ENCODE results near the gene REEP5. TPM values are rescaled to one million over a fixed set of nuclear protein-coding genes. Genes with fewer than 3 reads are reported as not detected.
A peak's percentile ranks its signal among the peaks of the same experiment; 100 is the strongest.

The REEP5 gene
- 89.1 TPM for total RNA-seq

DNA sequence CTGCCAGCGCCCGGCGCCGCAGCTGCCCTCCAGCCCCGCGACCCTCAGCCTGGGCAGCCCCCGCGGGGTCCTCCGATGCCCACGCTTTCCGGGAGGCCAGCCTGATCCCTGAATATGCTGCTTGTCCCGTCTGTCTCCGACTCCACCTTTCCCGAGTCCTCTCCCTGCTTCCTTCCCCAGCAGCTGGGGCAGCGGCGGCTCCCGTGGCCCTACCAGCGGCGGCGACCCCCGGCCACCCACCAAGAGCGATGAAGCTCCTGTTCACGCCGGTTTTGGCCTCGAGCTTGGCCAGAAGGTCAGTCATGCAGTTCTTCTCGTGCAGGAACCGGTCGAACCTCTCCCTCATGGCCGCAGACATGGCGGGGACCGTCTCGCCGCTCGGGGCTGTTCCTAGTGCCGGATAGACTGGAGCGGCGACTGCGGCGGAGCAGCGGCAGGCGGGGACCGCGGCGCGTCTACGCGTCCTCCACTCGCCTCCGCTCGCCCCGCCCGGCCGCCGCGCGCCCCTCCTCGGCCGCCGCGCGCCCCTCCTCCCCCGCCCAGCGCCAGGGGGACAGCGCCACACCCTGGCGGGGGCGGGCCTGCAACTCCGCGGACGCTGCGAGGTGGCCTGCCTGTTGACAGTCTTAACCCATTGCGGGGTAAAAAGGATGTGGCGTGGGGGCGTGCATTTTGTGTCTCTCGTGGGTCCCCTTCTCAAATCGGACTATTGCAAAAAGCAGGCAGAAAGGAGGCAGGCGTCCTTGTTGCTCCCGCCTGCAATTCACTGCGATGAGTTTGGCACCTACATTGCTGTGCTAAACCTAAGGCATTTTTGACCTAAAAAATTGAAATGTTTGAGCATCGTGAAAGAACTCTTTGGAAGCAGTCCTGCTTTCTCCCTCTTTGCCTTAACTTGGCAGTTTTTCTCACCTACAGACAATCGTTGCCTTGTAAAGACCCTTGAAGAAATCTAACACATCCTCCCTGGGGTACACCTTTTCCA lies at the start of gene REEP5:
REEP5 (minus strand) TSS at position 395 of the 985 bp plus-strand sequence; CDS start at position 358, 37 bp downstream.
- TF ChIP-seq CTCF (IDR thresholded peaks at IDR 0.05), result peak; percentile 36 to 75 (median 42)
- peak in 1 of 2 donors; percentile 88 for TF ChIP-seq POLR2A (IDR thresholded peaks at IDR 0.05)
- peak in 1 of 2 donors; percentile 90 for TF ChIP-seq POLR2AphosphoS5 (IDR thresholded peaks at IDR 0.05; ENCODE audit: insufficient read depth in 1 of 2, low read depth in 1 of 2)
- H3K36me3 ChIP-seq, result peaks cover 0 to 8% of the 10 kb centered on the region in 2 donors
- peak within 1 kb of the TSS; percentile 83 to 87 for H3K4me3 ChIP-seq
- H3K27ac ChIP-seq, result peak within 1 kb of the TSS; percentile 89
- DNase-seq (ENCODE audit: extremely low spot score in 2 of 2), result peak in 1 of 2 donors; percentile 90
- intact Hi-C loops (cut with DNase I), result no loop called here
- no peaks in the 10 kb centered on the region for H3K9me3 ChIP-seq
- H3K4me1 ChIP-seq, result peaks cover 49% of the 10 kb centered on the region
- H3K27me3 ChIP-seq, result no peaks in the 10 kb centered on the region

GRCh38 chr5:112971276-112971675 lies 49.2 kb upstream of the REEP5 start:
- intact Hi-C loops (cut with DNase I), result no loop called here
- DNase-seq (ENCODE audit: extremely low spot score in 2 of 2), result no peak
- Histone ChIP-seq H3K27ac (no peak overlapping the region), H3K36me3 (no peaks in the 10 kb centered on the region), H3K27me3 (no peaks in the 10 kb centered on the region), H3K4me1 (peaks cover 5% of the 10 kb centered on the region), H3K9me3 (no peaks in the 10 kb centered on the region), H3K4me3 (no peak overlapping the region)
- TF ChIP-seq POLR2AphosphoS5 (IDR thresholded peaks at IDR 0.05; ENCODE audit: insufficient read depth in 1 of 2, low read depth in 1 of 2) (no peak), CTCF (IDR thresholded peaks at IDR 0.05) (no peak), POLR2A (IDR thresholded peaks at IDR 0.05) (no peak)

GRCh38 chr5:112968411-112969106 lies 46.5 kb upstream of the REEP5 start:
- intact Hi-C loops (cut with DNase I), result loop anchor here (10.0 kb wide), 1 partner anchor 104 kb away; the partner anchor contains the start of gene SRP19
- DNase-seq (ENCODE audit: extremely low spot score in 2 of 2), result no peak
- Histone ChIP-seq H3K9me3 (no peaks in the 10 kb centered on the region), H3K36me3 (no peaks in the 10 kb centered on the region), H3K4me3 (no peak overlapping the region), H3K4me1 (no peaks in the 10 kb centered on the region), H3K27me3 (no peaks in the 10 kb centered on the region), H3K27ac (no peak overlapping the region)
- TF ChIP-seq CTCF (IDR thresholded peaks at IDR 0.05) (no peak), POLR2AphosphoS5 (IDR thresholded peaks at IDR 0.05; ENCODE audit: insufficient read depth in 1 of 2, low read depth in 1 of 2) (no peak), POLR2A (IDR thresholded peaks at IDR 0.05) (no peak)

- TF ChIP-seq CTCF (IDR thresholded peaks at IDR 0.05) (no peak), POLR2A (IDR thresholded peaks at IDR 0.05) (no peak), POLR2AphosphoS5 (IDR thresholded peaks at IDR 0.05; ENCODE audit: insufficient read depth in 1 of 2, low read depth in 1 of 2) (no peak)
- Histone ChIP-seq H3K4me3 (no peak overlapping the region), H3K9me3 (no peaks in the 10 kb centered on the region), H3K27ac (no peak overlapping the region), H3K27me3 (no peaks in the 10 kb centered on the region), H3K4me1 (no peaks in the 10 kb centered on the region), H3K36me3 (no peaks in the 10 kb centered on the region)
- intact Hi-C loops (cut with DNase I), result loop anchor here (10.0 kb wide), 1 partner anchor 103 kb away; the partner anchor contains the start of gene SRP19
- no peak for DNase-seq (ENCODE audit: extremely low spot score in 2 of 2)
Measured at GRCh38 chr5:112967520-112968083, 45.6 kb upstream of the REEP5 start.

Data from vagina (tissue), 2 donors.